Fibroblast of mammary gland (primary cell): ENCODE data around the gene HUS1.
"Not testable (repeated sequence)": the region's sequence is repeated elsewhere in the genome, so short reads cannot be mapped to it uniquely, and the experiment has no call there.

Experiments used
- DNase-seq: peaks from one replicate; pipeline ENCODE4 v3.0.0-alpha.2; 2010; ENCODE audit warnings: low read depth
- H3K4me3 ChIP-seq: 2 replicates; pipeline ENCODE4 v1.5.1; 2011; ENCODE audit warnings: low read depth, mild to moderate bottlenecking, low read length, moderate library complexity; ENCODE audit not compliant: control insufficient read depth
- CTCF ChIP-seq: conservative IDR thresholded peaks from 2 replicates; pipeline ENCODE4 v1.5.1; 2011; ENCODE audit warnings: low read depth, low read length, inconsistent platforms; ENCODE audit not compliant: control insufficient read depth, insufficient read depth

Gene HUS1

GRCh38 chr7:47932016-47932415 lies 47.4 kb downstream of the HUS1 start:
- DNase-seq: peak; percentile 44
- H3K4me3 ChIP-seq: no peak overlapping the region
- TF ChIP-seq CTCF: no peak

- no peak overlapping the region for H3K4me3 ChIP-seq
- no peak for TF ChIP-seq CTCF
- DNase-seq: no peak
Measured at GRCh38 chr7:47931005-47932004, 48.1 kb downstream of the HUS1 start.

- DNase-seq: no peak
- H3K4me3 ChIP-seq: no peak overlapping the region
- no peak for TF ChIP-seq CTCF
Measured at GRCh38 chr7:47924266-47924665, 55.1 kb downstream of the HUS1 start.

- DNase-seq, H3K4me3 ChIP-seq: not testable (repeated sequence)
Measured at GRCh38 chr7:47923081-47923875, 56.1 kb downstream of the HUS1 start.

GRCh38 chr7:47916514-47916913 lies 62.9 kb downstream of the HUS1 start:
- DNase-seq, H3K4me3 ChIP-seq: not testable (repeated sequence)

- TF ChIP-seq CTCF: no peak
- no peak overlapping the region for H3K4me3 ChIP-seq
- no peak for DNase-seq
Measured at GRCh38 chr7:47915616-47915976, 63.8 kb downstream of the HUS1 start.

- TF ChIP-seq CTCF: no peak
- peak; percentile 24 for DNase-seq
- no peak overlapping the region for H3K4me3 ChIP-seq
Measured at GRCh38 chr7:47914717-47915615, 64.4 kb downstream of the HUS1 start.
